OCI-LY7 (cell line): ENCODE measurements around the gene PHLDA3. TPM values are rescaled to one million over a fixed set of nuclear protein-coding genes. Genes with fewer than 3 reads are reported as not detected.
A peak's percentile ranks its signal among the peaks of the same experiment; 100 is the strongest.

Source experiments
- BruUV-seq: library from RNA; stranded (reverse); fragments of 400-500 nt; replicated peaks from 2 replicates; lab custom pipeline; 2021; lab: Mats Ljungman, UMichigan
- CTCF ChIA-PET: fragments of 300-600 bp; sonication (Branson Sonifier 250); formaldehyde crosslinking; loops from one replicate; lab custom pipeline; 2022; ENCODE audit warnings: antibody characterized with exemption; ENCODE audit not compliant: unreplicated experiment; lab: Charles Lee
- POLR2A ChIA-PET: fragments of 300-600 bp; sonication (Branson Sonifier 250); formaldehyde crosslinking; loops from one replicate; lab custom pipeline; 2022; ENCODE audit warnings: antibody characterized with exemption; lab: Charles Lee
- DNase-seq: peaks from one replicate; pipeline ENCODE4 v3.0.0-alpha.2; 2015; ENCODE audit warnings: low spot score
- H2AFZ ChIP-seq: fragments of 200-600 bp; sonication (generic), shearing (Covaris generic); 2 replicates; pipeline ENCODE4 v1.6.1; 2014; ENCODE audit warnings: mild to moderate bottlenecking, antibody characterized with exemption, low read length, moderate library complexity
- H3K27ac ChIP-seq: fragments of 200-600 bp; sonication (generic); 2 replicates; pipeline ENCODE4 v1.5.1; 2014; ENCODE audit warnings: mixed run types, low read depth, mild to moderate bottlenecking, moderate library complexity, low read length, inconsistent platforms; ENCODE audit not compliant: poor library complexity, severe bottlenecking
- H3K36me3 ChIP-seq: fragments of 200-600 bp; sonication (generic); 2 replicates; pipeline ENCODE4 v1.6.1; 2014; ENCODE audit warnings: mild to moderate bottlenecking, antibody characterized with exemption, low read length, moderate library complexity, mixed read lengths; ENCODE audit not compliant: insufficient read depth
- H3K4me1 ChIP-seq: fragments of 200-600 bp; sonication (generic); 2 replicates; pipeline ENCODE4 v1.5.1; 2014; ENCODE audit warnings: mild to moderate bottlenecking, low read length; ENCODE audit not compliant: insufficient read depth, poor library complexity, severe bottlenecking
- H3K4me2 ChIP-seq: fragments of 200-600 bp; sonication (generic); 2 replicates; pipeline ENCODE4 v1.6.1; 2014; ENCODE audit warnings: mild to moderate bottlenecking, low read length
- H3K4me3 ChIP-seq: fragments of 200-600 bp; sonication (generic); 2 replicates; pipeline ENCODE4 v1.5.1; 2014; ENCODE audit warnings: mild to moderate bottlenecking, low read depth, low read length; ENCODE audit not compliant: poor library complexity, severe bottlenecking
- H3K79me2 ChIP-seq: fragments of 200-600 bp; sonication (generic); 2 replicates; pipeline ENCODE4 v1.6.1; 2016; ENCODE audit warnings: low read depth, mild to moderate bottlenecking, low read length, moderate library complexity, mixed read lengths; ENCODE audit not compliant: insufficient read depth
- H3K9me2 ChIP-seq: fragments of 200-600 bp; sonication (generic); 2 replicates; pipeline ENCODE4 v1.6.1; 2016; ENCODE audit warnings: mild to moderate bottlenecking, low read length, mixed read lengths; ENCODE audit not compliant: insufficient read depth
- H3K9me3 ChIP-seq: fragments of 200-600 bp; sonication (generic); 2 replicates; pipeline ENCODE4 v1.6.1; 2014; ENCODE audit warnings: mild to moderate bottlenecking, mixed run types, low read length, mixed read lengths
- H4K20me1 ChIP-seq: fragments of 200-600 bp; sonication (generic); 2 replicates; pipeline ENCODE4 v1.6.1; 2014; ENCODE audit warnings: mild to moderate bottlenecking, antibody characterized with exemption, low read length, moderate library complexity, mixed read lengths; ENCODE audit not compliant: insufficient read depth
- CTCF ChIP-seq: fragments of 200-600 bp; sonication (generic); conservative IDR thresholded peaks from 2 replicates; pipeline ENCODE4 v1.5.1; 2014; ENCODE audit warnings: mild to moderate bottlenecking, antibody characterized with exemption, low read length, moderate library complexity, mixed read lengths
- EZH2phosphoT487 ChIP-seq: fragments of 200-600 bp; sonication (generic); IDR thresholded peaks from 2 replicates; pipeline ENCODE4 v1.6.1; 2018; ENCODE audit warnings: low read depth, borderline replicate concordance, mild to moderate bottlenecking, mixed run types, antibody characterized with exemption, low read length, moderate library complexity, mixed read lengths
- intact Hi-C: fragments of 100-400 bp; cut with micrococcal nuclease; formaldehyde crosslinking; loops from one replicate; pipeline ENCODE4 v1.10.0; 2022; ENCODE audit not compliant: unreplicated experiment
- total RNA-seq, 2 experiments: library from RNA; depleted of rRNA in 1 of 2; stranded (reverse); fragments of >200 nt in 1 of 2; shearing (Covaris generic) in 1 of 2; gene quantifications; 2 replicates each; pipeline ENCODE4 v1.2.3, GENCODE V29; 2014 to 2022

PHLDA3 gene
- total RNA-seq, 2 experiments from 2014 or later, result not detected

- Histone ChIP-seq H3K9me2 (no peaks in the 10 kb centered on the region), H2AFZ (no peak overlapping the region), H3K4me1 (peaks cover 52% of the 10 kb centered on the region), H3K79me2 (peaks cover 33% of the 10 kb centered on the region; the same call in 1 of the 2 replicates), H3K4me3 (peak overlapping the region; percentile 30), H3K36me3 (no peaks in the 10 kb centered on the region), H4K20me1 (peaks cover 4% of the 10 kb centered on the region; the same call in 1 of the 2 replicates), H3K27ac (peak overlapping the region; percentile 41), H3K9me3 (no peaks in the 10 kb centered on the region), H3K4me2 (peak overlapping the region; percentile 79)
- DNase-seq, result no peak
- no peak for TF ChIP-seq CTCF
- no peak for TF ChIP-seq EZH2phosphoT487
- intact Hi-C loops, result no loop called here
- BruUV-seq, result no TSS peak
- CTCF ChIA-PET, result interaction anchor here (1.1 to 3.1 kb wide), 2 partner anchors 10 to 21 kb away, joined by 4 to 24 read pairs; no protein-coding TSS in a partner anchor
- POLR2A ChIA-PET, result interaction anchor here (0.6 to 3.8 kb wide), 5 partner anchors 9 to 84 kb away, joined by 3 to 32 read pairs (median 4); no protein-coding TSS in a partner anchor
Measured at GRCh38 chr1:201502511-201502857, 33.5 kb upstream of the PHLDA3 start.

- no peaks in the 10 kb centered on the region for H3K36me3 ChIP-seq
- H3K4me2 ChIP-seq, result peak overlapping the region; percentile 79; the same call in 1 of the 2 replicates
- H2AFZ ChIP-seq, result no peak overlapping the region
- CTCF ChIA-PET, result interaction anchor here (0.7 to 3.1 kb wide), 3 partner anchors 11 to 23 kb away, joined by 3 to 24 read pairs (median 4); no protein-coding TSS in a partner anchor
- TF ChIP-seq EZH2phosphoT487 (no peak), CTCF (no peak)
- H3K79me2 ChIP-seq, result peaks cover 33% of the 10 kb centered on the region; the same call in 1 of the 2 replicates
- H3K4me1 ChIP-seq, result peaks cover 47% of the 10 kb centered on the region
- BruUV-seq, result no TSS peak
- peak overlapping the region; percentile 30 for H3K4me3 ChIP-seq
- H4K20me1 ChIP-seq, result peaks cover 4% of the 10 kb centered on the region; the same call in 1 of the 2 replicates
- H3K9me2 ChIP-seq, result no peaks in the 10 kb centered on the region
- intact Hi-C loops, result no loop called here
- POLR2A ChIA-PET, result interaction anchor here (0.6 to 3.8 kb wide), 5 partner anchors 9 to 49 kb away, joined by 3 to 32 read pairs (median 4); no protein-coding TSS in a partner anchor
- no peak overlapping the region for H3K27ac ChIP-seq
- DNase-seq, result no peak
- no peaks in the 10 kb centered on the region for H3K9me3 ChIP-seq
Measured at GRCh38 chr1:201501812-201502510, 33.0 kb upstream of the PHLDA3 start.
